Vagina (tissue), 2 donors: ENCODE measurements around the gene RGS10. TPM values are rescaled to one million over a fixed set of nuclear protein-coding genes. Genes with fewer than 3 reads are reported as not detected.

ENCODE experiments used
- DNase-seq, 2 donors: peaks; one replicate each; pipeline ENCODE4 v3.0.0-alpha.2; 2017; ENCODE audit errors: extremely low spot score in 2 of 2
- H3K27ac ChIP-seq: fragments of 200-600 bp; sonication (generic); one replicate; pipeline ENCODE4 v1.5.1; 2019
- H3K27me3 ChIP-seq: fragments of 200-600 bp; sonication (generic); one replicate; pipeline ENCODE4 v1.5.1; 2019
- H3K36me3 ChIP-seq, 2 donors: fragments of 200-600 bp; sonication (generic); one replicate each; pipeline ENCODE4 v1.5.1; 2017 to 2019
- H3K4me1 ChIP-seq: fragments of 200-600 bp; sonication (generic); one replicate; pipeline ENCODE4 v1.5.1; 2019
- H3K4me3 ChIP-seq, 2 donors: fragments of 200-600 bp; sonication (generic); 1 replicate in 1 of 2; 2 replicates in 1 of 2; pipeline ENCODE4 v1.5.1; 2016 to 2019
- H3K9me3 ChIP-seq: fragments of 200-600 bp; sonication (generic); one replicate; pipeline ENCODE4 v1.5.1; 2019
- POLR2A ChIP-seq, 2 donors: fragments of 450-650 bp; IDR thresholded peaks; one replicate each; pipeline ENCODE4 v1.6.1; 2017; ENCODE audit warnings: antibody characterized with exemption in 2 of 2, mild to moderate bottlenecking in 2 of 2, moderate library complexity in 2 of 2
- POLR2AphosphoS5 ChIP-seq, 2 donors: sonication (generic); formaldehyde crosslinking; IDR thresholded peaks; one replicate each; pipeline ENCODE4 v1.9.0; 2017; ENCODE audit warnings: antibody characterized with exemption in 2 of 2, mild to moderate bottlenecking in 2 of 2, low read depth in 1 of 2; ENCODE audit not compliant: insufficient read depth in 1 of 2
- intact Hi-C: fragments of 100-400 bp; cut with DNase I; formaldehyde crosslinking; loops from one replicate; pipeline ENCODE4 v1.15.1; 2023
- total RNA-seq: library from RNA; depleted of rRNA; stranded (reverse); fragments of >200 nt; gene quantifications from one replicate; pipeline ENCODE4 v1.2.3, GENCODE V29; 2016
- TF ChIP-seq, protein P1 (sequence below), 3 experiments: fragments of 450-650 bp in 2 of 3; fragments of 200-600 bp in 1 of 3; sonication (generic) in 1 of 3; IDR thresholded peaks; one replicate each; pipeline ENCODE4 v1.5.1; 2017 to 2019; ENCODE audit warnings: antibody characterized with exemption in 3 of 3, mild to moderate bottlenecking in 2 of 3, moderate library complexity in 2 of 3

Gene RGS10
- total RNA-seq, 1 donor from 2014 or later, result 63.6 TPM

- Histone ChIP-seq H3K27me3 (no peaks in the 10 kb centered on the region), H3K4me3 (no peak overlapping the region), H3K4me1 (peaks cover 8% of the 10 kb centered on the region), H3K9me3 (no peaks in the 10 kb centered on the region), H3K27ac (no peak overlapping the region), H3K36me3 (no peaks in the 10 kb centered on the region)
- intact Hi-C loops, result no loop called here
- DNase-seq, result no peak
- TF ChIP-seq, protein P1, sequence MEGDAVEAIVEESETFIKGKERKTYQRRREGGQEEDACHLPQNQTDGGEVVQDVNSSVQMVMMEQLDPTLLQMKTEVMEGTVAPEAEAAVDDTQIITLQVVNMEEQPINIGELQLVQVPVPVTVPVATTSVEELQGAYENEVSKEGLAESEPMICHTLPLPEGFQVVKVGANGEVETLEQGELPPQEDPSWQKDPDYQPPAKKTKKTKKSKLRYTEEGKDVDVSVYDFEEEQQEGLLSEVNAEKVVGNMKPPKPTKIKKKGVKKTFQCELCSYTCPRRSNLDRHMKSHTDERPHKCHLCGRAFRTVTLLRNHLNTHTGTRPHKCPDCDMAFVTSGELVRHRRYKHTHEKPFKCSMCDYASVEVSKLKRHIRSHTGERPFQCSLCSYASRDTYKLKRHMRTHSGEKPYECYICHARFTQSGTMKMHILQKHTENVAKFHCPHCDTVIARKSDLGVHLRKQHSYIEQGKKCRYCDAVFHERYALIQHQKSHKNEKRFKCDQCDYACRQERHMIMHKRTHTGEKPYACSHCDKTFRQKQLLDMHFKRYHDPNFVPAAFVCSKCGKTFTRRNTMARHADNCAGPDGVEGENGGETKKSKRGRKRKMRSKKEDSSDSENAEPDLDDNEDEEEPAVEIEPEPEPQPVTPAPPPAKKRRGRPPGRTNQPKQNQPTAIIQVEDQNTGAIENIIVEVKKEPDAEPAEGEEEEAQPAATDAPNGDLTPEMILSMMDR (IDR thresholded peaks at IDR 0.05), result no peak
- TF ChIP-seq POLR2AphosphoS5 (IDR thresholded peaks at IDR 0.05; ENCODE audit: insufficient read depth in 1 of 2, low read depth in 1 of 2), result no peak
- no peak for TF ChIP-seq POLR2A (IDR thresholded peaks at IDR 0.05)
These were observed 18.4 kb downstream of the RGS10 start for GRCh38 chr10:119523895-119524719.

- Histone ChIP-seq H3K27me3 (no peaks in the 10 kb centered on the region), H3K4me3 (no peak overlapping the region), H3K36me3 (no peaks in the 10 kb centered on the region), H3K27ac (no peak overlapping the region), H3K4me1 (no peaks in the 10 kb centered on the region), H3K9me3 (no peaks in the 10 kb centered on the region)
- TF ChIP-seq POLR2AphosphoS5 (IDR thresholded peaks at IDR 0.05; ENCODE audit: insufficient read depth in 1 of 2, low read depth in 1 of 2) (no peak), POLR2A (IDR thresholded peaks at IDR 0.05) (no peak)
- TF ChIP-seq, protein P1 (IDR thresholded peaks at IDR 0.05), result no peak
- intact Hi-C loops, result no loop called here
- DNase-seq, result no peak
These were observed 19.6 kb downstream of the RGS10 start for GRCh38 chr10:119522747-119523426.

DNA sequence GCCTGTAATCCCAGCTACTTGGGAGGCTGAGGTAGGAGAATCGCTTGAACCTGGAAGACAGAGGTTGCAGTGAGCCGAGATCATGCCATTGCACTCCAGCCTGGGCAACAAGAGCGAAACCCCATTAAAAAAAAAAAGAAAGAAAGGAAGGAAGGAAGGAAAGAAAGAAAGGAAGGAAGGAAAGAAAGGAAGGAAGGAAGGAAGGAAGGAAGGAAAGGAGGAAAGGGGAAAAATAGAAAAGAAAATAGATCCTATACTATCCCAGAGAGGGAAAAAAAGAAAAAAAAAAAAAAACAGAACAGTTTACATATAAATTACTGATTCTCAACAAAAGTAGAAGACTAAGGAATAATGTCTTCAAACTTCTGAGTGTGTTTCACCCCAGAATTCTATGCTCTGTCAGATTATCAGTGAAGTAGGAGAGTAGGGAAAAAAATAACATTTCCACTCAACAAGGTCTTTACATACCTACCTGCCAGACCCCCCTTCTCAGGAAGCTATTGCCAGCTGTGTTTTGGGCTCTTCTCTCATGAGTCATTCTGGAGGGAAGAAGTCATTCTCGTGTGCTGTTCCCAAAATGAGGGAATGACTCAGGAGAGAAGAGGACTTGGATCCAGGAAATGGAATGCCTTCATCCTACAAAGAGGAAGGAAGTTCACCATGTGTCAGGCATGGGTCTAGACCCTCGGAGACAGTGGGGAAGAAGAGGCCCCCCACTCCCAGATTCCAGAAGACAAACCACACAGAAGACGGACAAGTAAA, 20.9 kb downstream of the RGS10 start:
- intact Hi-C loops, result no loop called here
- Histone ChIP-seq H3K27ac (no peak overlapping the region), H3K4me1 (peaks cover 6% of the 10 kb centered on the region), H3K27me3 (no peaks in the 10 kb centered on the region), H3K36me3 (no peaks in the 10 kb centered on the region), H3K4me3 (no peak overlapping the region), H3K9me3 (no peaks in the 10 kb centered on the region)
- TF ChIP-seq POLR2AphosphoS5 (IDR thresholded peaks at IDR 0.05; ENCODE audit: insufficient read depth in 1 of 2, low read depth in 1 of 2) (no peak), POLR2A (IDR thresholded peaks at IDR 0.05) (no peak)
- TF ChIP-seq, protein P1 (IDR thresholded peaks at IDR 0.05), result no peak
- no peak for DNase-seq

GRCh38 chr10:119520283-119520682, 22.2 kb downstream of the RGS10 start:
- H3K9me3 ChIP-seq, result no peaks in the 10 kb centered on the region
- DNase-seq, result no peak
- no peaks in the 10 kb centered on the region for H3K36me3 ChIP-seq
- H3K4me1 ChIP-seq, result peaks cover 6% of the 10 kb centered on the region
- intact Hi-C loops, result no loop called here
- TF ChIP-seq POLR2AphosphoS5 (IDR thresholded peaks at IDR 0.05; ENCODE audit: insufficient read depth in 1 of 2, low read depth in 1 of 2) (no peak), POLR2A (IDR thresholded peaks at IDR 0.05) (no peak)
- TF ChIP-seq, protein P1 (IDR thresholded peaks at IDR 0.05), result no peak
- no peak overlapping the region for H3K27ac ChIP-seq
- H3K4me3 ChIP-seq, result no peak overlapping the region
- H3K27me3 ChIP-seq, result no peaks in the 10 kb centered on the region
